Body of pancreas (tissue), 4 donors: ENCODE results near the gene KRT38. TPM values are rescaled to one million over a fixed set of nuclear protein-coding genes. Genes with fewer than 3 reads are reported as not detected.

Source experiments
- ATAC-seq: fragments of 150-250 bp; one replicate; pipeline ENCODE4 v1.9.1; 2016
- DNase-seq, 4 donors: peaks; one replicate each; pipeline ENCODE4 v3.0.0-alpha.2; 2019
- H3K27ac ChIP-seq, 4 donors: fragments of 200-600 bp; sonication (generic); 1 replicate in 3 of 4; 2 replicates in 1 of 4; pipeline versions ENCODE4 v1.5.1 to v1.6.1; 2016 to 2019; ENCODE audit warnings: mild to moderate bottlenecking in 1 of 4, mixed read lengths in 1 of 4, moderate library complexity in 1 of 4
- H3K27me3 ChIP-seq, 2 donors: fragments of 200-600 bp; sonication (generic); one replicate each; pipeline ENCODE4 v1.6.0; 2016; ENCODE audit warnings: mild to moderate bottlenecking in 1 of 2
- H3K36me3 ChIP-seq, 2 donors: fragments of 200-600 bp; sonication (generic); replicated peaks in 1 of 2; 2 replicates each; pipeline ENCODE4 v1.5.1; 2016; ENCODE audit warnings: low read depth in 2 of 2; ENCODE audit not compliant: insufficient read depth in 1 of 2
- H3K4me1 ChIP-seq: fragments of 200-600 bp; sonication (generic); one replicate; pipeline ENCODE4 v1.6.0; 2016
- H3K4me3 ChIP-seq, 2 donors: fragments of 200-600 bp; sonication (generic); 1 replicate in 1 of 2; 2 replicates in 1 of 2; pipeline ENCODE4 v1.5.1; 2016 to 2019
- H3K9me3 ChIP-seq, 3 donors: fragments of 200-600 bp; sonication (generic); 1 replicate in 2 of 3; 2 replicates in 1 of 3; pipeline ENCODE4 v1.5.1; 2016
- POLR2A ChIP-seq, 3 donors: fragments of 450-650 bp; IDR thresholded peaks; one replicate each; pipeline ENCODE4 v1.6.1; 2016; ENCODE audit warnings: antibody characterized with exemption in 3 of 3, mild to moderate bottlenecking in 2 of 3
- WGBS, 2 donors: methylation state at CpG; one replicate each; pipeline ENCODE4 v1.1.5; 2017; 5-methylcytosine and 5-hydroxymethylcytosine counted together
- intact Hi-C: fragments of 100-400 bp; cut with DNase I; formaldehyde crosslinking; loops from one replicate; pipeline ENCODE4 v1.15.1; 2023
- total RNA-seq, 2 donors: library from RNA; depleted of rRNA; stranded (reverse); fragments of >200 nt; gene quantifications; one replicate each; pipeline ENCODE4 v1.1.0, GENCODE V29; 2016
- TF ChIP-seq, protein P1 (sequence below), 7 experiments: fragments of 450-650 bp in 4 of 7; fragments of 200-600 bp in 3 of 7; sonication (generic) in 3 of 7; IDR thresholded peaks; one replicate each; pipeline ENCODE4 v1.5.1; 2016 to 2019; ENCODE audit warnings: antibody characterized with exemption in 7 of 7

KRT38 gene
- total RNA-seq, 2 donors from 2014 or later, result not detected

DNA sequence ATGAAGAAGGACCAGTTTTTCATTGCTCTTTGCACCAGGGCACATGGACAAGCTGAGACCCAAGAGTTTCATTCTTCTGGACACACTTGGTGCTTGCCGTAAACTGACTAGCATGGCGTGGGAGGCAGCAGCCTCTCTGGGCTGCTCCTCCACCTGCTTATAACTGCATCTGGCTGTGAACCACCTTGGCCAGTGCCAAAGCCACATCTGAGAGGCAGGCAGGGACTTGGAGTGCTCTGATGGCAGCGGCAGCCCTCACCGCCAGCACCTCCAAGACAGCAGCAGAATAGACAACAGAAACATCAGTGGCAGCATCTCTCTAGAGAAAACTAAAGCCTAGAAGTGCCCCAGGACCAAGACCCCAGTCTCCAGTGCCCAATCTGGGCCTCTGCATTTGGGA, 21.1 kb downstream of the KRT38 start:
- H3K4me1 ChIP-seq, result no peaks in the 10 kb centered on the region
- TF ChIP-seq, protein P1, sequence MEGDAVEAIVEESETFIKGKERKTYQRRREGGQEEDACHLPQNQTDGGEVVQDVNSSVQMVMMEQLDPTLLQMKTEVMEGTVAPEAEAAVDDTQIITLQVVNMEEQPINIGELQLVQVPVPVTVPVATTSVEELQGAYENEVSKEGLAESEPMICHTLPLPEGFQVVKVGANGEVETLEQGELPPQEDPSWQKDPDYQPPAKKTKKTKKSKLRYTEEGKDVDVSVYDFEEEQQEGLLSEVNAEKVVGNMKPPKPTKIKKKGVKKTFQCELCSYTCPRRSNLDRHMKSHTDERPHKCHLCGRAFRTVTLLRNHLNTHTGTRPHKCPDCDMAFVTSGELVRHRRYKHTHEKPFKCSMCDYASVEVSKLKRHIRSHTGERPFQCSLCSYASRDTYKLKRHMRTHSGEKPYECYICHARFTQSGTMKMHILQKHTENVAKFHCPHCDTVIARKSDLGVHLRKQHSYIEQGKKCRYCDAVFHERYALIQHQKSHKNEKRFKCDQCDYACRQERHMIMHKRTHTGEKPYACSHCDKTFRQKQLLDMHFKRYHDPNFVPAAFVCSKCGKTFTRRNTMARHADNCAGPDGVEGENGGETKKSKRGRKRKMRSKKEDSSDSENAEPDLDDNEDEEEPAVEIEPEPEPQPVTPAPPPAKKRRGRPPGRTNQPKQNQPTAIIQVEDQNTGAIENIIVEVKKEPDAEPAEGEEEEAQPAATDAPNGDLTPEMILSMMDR (IDR thresholded peaks at IDR 0.05), result no peak
- TF ChIP-seq POLR2A (IDR thresholded peaks at IDR 0.05), result no peak
- 85 to 93% methylated on average over 4 of the region's 4 CpGs for WGBS, 2 donors
- H3K4me3 ChIP-seq, result no peak overlapping the region
- no peaks in the 10 kb centered on the region for H3K27me3 ChIP-seq
- no peak for ATAC-seq
- intact Hi-C loops, result no loop called here
- H3K36me3 ChIP-seq, result no peaks in the 10 kb centered on the region
- H3K27ac ChIP-seq, result no peak overlapping the region
- H3K9me3 ChIP-seq, result no peaks in the 10 kb centered on the region
- no peak for DNase-seq

DNA sequence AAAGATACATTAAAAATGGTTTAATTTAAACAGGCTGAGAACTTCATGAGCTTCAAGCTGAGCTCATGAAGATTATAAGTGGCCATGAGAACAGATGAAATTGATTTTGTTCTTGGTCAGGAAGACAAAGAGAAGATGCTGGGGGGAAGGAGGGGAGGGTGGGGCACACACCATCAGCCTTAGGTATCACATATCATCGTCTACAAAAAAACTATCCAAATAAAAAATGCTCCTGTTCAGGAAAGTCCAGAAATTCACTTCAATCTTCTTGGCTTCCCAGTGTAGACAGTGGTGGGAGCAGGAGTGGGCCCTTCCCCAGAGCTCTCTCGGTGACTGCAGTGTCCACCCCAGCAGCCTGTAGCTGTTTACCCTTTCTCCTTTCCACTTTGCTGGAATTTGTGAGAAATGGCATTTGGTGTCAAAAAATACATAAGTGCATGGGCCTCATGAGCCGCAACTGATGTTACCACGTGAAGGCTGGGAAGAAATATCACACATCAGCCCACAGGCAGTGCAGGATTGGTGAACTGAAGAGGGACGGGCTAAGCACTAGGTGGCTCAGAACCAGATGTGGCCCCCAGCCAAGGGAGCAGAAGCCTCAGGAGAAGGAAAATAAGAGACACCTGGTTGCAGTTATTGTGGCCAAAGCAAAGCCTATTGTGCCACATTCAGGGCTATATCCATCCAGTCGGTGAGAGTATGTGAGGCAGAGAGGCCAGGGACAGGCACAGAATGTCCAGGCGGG, 22.5 kb downstream of the KRT38 start:
- H3K36me3 ChIP-seq, result no peaks in the 10 kb centered on the region
- no peaks in the 10 kb centered on the region for H3K9me3 ChIP-seq
- TF ChIP-seq, protein P1 (IDR thresholded peaks at IDR 0.05), result no peak
- no peak for TF ChIP-seq POLR2A (IDR thresholded peaks at IDR 0.05)
- H3K4me3 ChIP-seq, result no peak overlapping the region
- no peak overlapping the region for H3K27ac ChIP-seq
- H3K27me3 ChIP-seq, result no peaks in the 10 kb centered on the region
- WGBS, 2 donors, result 85% methylated on average over 7 of the region's 7 CpGs
- ATAC-seq (no peak), DNase-seq (no peak)
- H3K4me1 ChIP-seq, result no peaks in the 10 kb centered on the region
- intact Hi-C loops, result no loop called here

DNA sequence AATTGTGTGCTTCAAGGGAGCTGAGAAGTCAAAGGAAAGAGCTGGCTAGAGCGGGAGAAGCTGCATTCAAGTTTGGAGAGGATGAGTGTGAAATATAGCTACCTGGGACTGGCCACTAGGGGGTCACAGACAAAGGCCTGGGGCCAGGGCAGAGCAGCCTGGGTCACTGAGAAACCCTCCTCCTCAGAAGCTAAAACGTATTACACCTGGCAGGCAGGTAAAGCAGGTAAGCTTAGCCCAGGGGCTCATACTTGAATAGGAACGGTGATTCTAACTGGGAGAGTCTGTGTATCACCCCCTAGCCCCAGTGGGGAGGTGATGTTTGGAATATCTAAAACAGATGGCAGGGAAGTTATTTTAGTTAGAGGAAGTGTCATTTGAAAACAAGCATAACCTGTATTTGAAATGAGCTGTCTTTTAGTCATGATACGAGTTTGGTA, 23.2 kb downstream of the KRT38 start:
- Histone ChIP-seq H3K27me3 (no peaks in the 10 kb centered on the region), H3K4me3 (no peak overlapping the region), H3K27ac (no peak overlapping the region), H3K9me3 (no peaks in the 10 kb centered on the region), H3K4me1 (no peaks in the 10 kb centered on the region), H3K36me3 (no peaks in the 10 kb centered on the region)
- 51 to 61% methylated on average over 4 of the region's 4 CpGs for WGBS, 2 donors
- no peak for TF ChIP-seq POLR2A (IDR thresholded peaks at IDR 0.05)
- TF ChIP-seq, protein P1 (IDR thresholded peaks at IDR 0.05), result peak in 3 of 7 experiments; percentile 3 to 16 (median 6)
- no peak for DNase-seq
- no peak for ATAC-seq
- intact Hi-C loops, result no loop called here

DNA sequence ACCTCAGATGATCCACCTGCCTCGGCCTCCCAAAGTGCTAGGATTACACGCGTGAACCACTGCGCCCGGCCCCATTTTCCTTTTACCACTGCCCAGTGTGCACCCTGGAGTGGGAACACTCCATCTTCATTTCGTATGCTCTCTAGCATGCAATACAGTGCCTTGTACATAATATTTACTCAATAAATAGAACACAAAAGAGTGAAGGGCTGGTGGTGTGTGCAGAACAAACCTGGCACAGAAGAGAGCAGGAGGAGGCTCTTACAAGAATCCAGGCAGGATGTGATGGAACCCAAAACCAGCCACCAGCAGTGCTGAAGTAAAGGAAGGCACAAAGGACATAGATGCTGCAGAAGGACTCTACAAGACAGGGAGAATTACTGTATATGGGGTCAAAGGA, 23.7 kb downstream of the KRT38 start:
- no peak for ATAC-seq
- H3K9me3 ChIP-seq, result no peaks in the 10 kb centered on the region
- DNase-seq, result no peak
- TF ChIP-seq, protein P1 (IDR thresholded peaks at IDR 0.05), result no peak
- TF ChIP-seq POLR2A (IDR thresholded peaks at IDR 0.05), result no peak
- H3K36me3 ChIP-seq, result no peaks in the 10 kb centered on the region
- H3K27ac ChIP-seq, result no peak overlapping the region
- intact Hi-C loops, result no loop called here
- 89 to 92% methylated on average over 6 of the region's 6 CpGs for WGBS, 2 donors
- no peaks in the 10 kb centered on the region for H3K27me3 ChIP-seq
- H3K4me3 ChIP-seq, result no peak overlapping the region
- H3K4me1 ChIP-seq, result no peaks in the 10 kb centered on the region

DNA sequence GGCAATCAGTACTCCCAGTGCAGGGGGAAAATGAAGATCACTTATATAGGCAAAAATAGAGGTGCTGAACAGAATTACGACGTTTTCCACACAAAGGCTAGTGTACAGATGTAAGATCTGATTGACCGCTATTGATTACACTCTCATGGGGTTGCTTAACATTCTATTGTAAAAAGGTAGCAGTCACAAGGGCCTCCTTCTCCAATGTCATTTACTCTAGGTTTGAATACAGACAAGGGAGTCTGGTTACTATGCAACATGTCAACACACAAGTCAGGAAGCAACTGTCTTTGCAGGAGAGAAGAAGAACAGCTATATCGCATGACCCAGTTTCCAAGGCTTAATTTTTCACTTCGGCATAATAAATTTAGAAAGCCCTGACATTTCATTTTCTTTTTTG, 24.3 kb downstream of the KRT38 start:
- Histone ChIP-seq H3K9me3 (no peaks in the 10 kb centered on the region), H3K27me3 (no peaks in the 10 kb centered on the region), H3K27ac (no peak overlapping the region), H3K36me3 (no peaks in the 10 kb centered on the region), H3K4me3 (no peak overlapping the region), H3K4me1 (no peaks in the 10 kb centered on the region)
- TF ChIP-seq, protein P1 (IDR thresholded peaks at IDR 0.05), result no peak
- no peak for TF ChIP-seq POLR2A (IDR thresholded peaks at IDR 0.05)
- WGBS, 2 donors, result 71 to 72% methylated on average over 5 of the region's 5 CpGs
- no peak for DNase-seq
- intact Hi-C loops, result no loop called here
- ATAC-seq, result no peak
